Endothelial cell of umbilical vein (primary cell): ENCODE results near the gene KIAA0930. TPM values are rescaled to one million over a fixed set of nuclear protein-coding genes. Genes with fewer than 3 reads are reported as not detected.

Experiments
- BruUV-seq: library from RNA; stranded (reverse); fragments of 400-500 nt; replicated peaks from 2 replicates; lab custom pipeline; 2021; lab: Mats Ljungman, UMichigan
- CTCF ChIA-PET: fragments of 300-600, 350-600 bp; sonication (Branson Sonifier 250); formaldehyde crosslinking; loops from one replicate; lab custom pipeline; 2021; ENCODE audit warnings: antibody characterized with exemption, inconsistent platforms; lab: Charles Lee
- POLR2A ChIA-PET: fragments of 300-600, 350-600 bp; sonication (Branson Sonifier 250); formaldehyde crosslinking; loops from one replicate; lab custom pipeline; 2021; ENCODE audit warnings: antibody characterized with exemption, inconsistent platforms; lab: Charles Lee
- DNase-seq: peaks from one replicate; pipeline ENCODE4 v3.0.0-alpha.2; 2011; ENCODE audit warnings: low read depth, low spot score
- FAIRE-seq: peaks from 2 replicates; lab custom pipeline; 2011; peaks lifted over from hg19 to GRCh38; lab: Jason Lieb, UNC
- H2AFZ ChIP-seq: 2 replicates; pipeline ENCODE4 v1.6.0; 2012; ENCODE audit warnings: low read depth, low read length, control low read depth, inconsistent platforms
- H3K27ac ChIP-seq: 2 replicates; pipeline ENCODE4 v1.5.1; 2011; ENCODE audit warnings: low read depth, mild to moderate bottlenecking, control low read depth, low read length, moderate library complexity; ENCODE audit not compliant: insufficient read depth
- H3K27me3 ChIP-seq, 2 experiments: 2 replicates each; pipeline versions ENCODE4 v1.6.0 to v1.6.1; 2011; ENCODE audit warnings: low read length in 2 of 2, mixed read lengths in 1 of 2; ENCODE audit not compliant: control insufficient read depth in 2 of 2, insufficient read depth in 2 of 2
- H3K36me3 ChIP-seq, 2 experiments: 2 replicates in 1 of 2; 3 replicates in 1 of 2; pipeline ENCODE4 v1.5.1; 2011; ENCODE audit warnings: low read length in 2 of 2, mild to moderate bottlenecking in 1 of 2, moderate library complexity in 1 of 2; ENCODE audit not compliant: control insufficient read depth in 2 of 2, insufficient read depth in 2 of 2; ENCODE audit errors: extremely low read depth in 1 of 2
- H3K4me1 ChIP-seq: 3 replicates; pipeline ENCODE4 v1.5.1; 2011; ENCODE audit warnings: mild to moderate bottlenecking, low read length; ENCODE audit not compliant: control insufficient read depth, insufficient read depth; ENCODE audit errors: extremely low read depth
- H3K4me2 ChIP-seq: 2 replicates; pipeline ENCODE4 v1.6.1; 2011; ENCODE audit warnings: low read length, control low read depth, mixed read lengths; ENCODE audit not compliant: insufficient read depth
- H3K4me3 ChIP-seq, 3 experiments: fragments of 200-600 bp in 1 of 3; sonication (generic), shearing (Covaris generic) in 1 of 3; replicated peaks in 1 of 3; 2 replicates each; pipeline ENCODE4 v1.5.1; 2011 to 2016; ENCODE audit warnings: control low read depth in 3 of 3, low read length in 3 of 3, mild to moderate bottlenecking in 2 of 3, inconsistent platforms in 1 of 3, low read depth in 1 of 3, moderate library complexity in 1 of 3; ENCODE audit not compliant: insufficient read depth in 1 of 3
- H3K79me2 ChIP-seq: 2 replicates; pipeline ENCODE4 v1.6.0; 2012; ENCODE audit warnings: low read length, inconsistent platforms; ENCODE audit not compliant: control insufficient read depth, insufficient read depth
- H3K9ac ChIP-seq: replicated peaks from 2 replicates; pipeline ENCODE3; 2011; ENCODE audit warnings: low read length, control low read depth; ENCODE audit not compliant: insufficient read depth; ENCODE audit errors: extremely low read depth
- H3K9me1 ChIP-seq: replicated peaks from 3 replicates; pipeline ENCODE4 v1.6.0; 2011; ENCODE audit warnings: mild to moderate bottlenecking, low read length; ENCODE audit not compliant: control insufficient read depth, insufficient read depth; ENCODE audit errors: extremely low read depth
- H3K9me3 ChIP-seq: replicated peaks from 2 replicates; pipeline ENCODE4 v1.5.1; 2012; ENCODE audit warnings: low read length, inconsistent platforms; ENCODE audit not compliant: control insufficient read depth, insufficient read depth
- H4K20me1 ChIP-seq: replicated peaks from 2 replicates; pipeline ENCODE3; 2011; ENCODE audit warnings: mild to moderate bottlenecking, low read length; ENCODE audit not compliant: control insufficient read depth, insufficient read depth; ENCODE audit errors: extremely low read depth
- EZH2 ChIP-seq: IDR thresholded peaks from 2 replicates; pipeline ENCODE4 v1.6.1; 2012; ENCODE audit warnings: borderline replicate concordance, low read depth, mild to moderate bottlenecking, moderate library complexity, low read length, inconsistent platforms; ENCODE audit not compliant: severe bottlenecking
- FOS ChIP-seq: IDR thresholded peaks from 2 replicates; pipeline ENCODE4 v1.6.1; 2011; ENCODE audit warnings: mild to moderate bottlenecking, low read length, moderate library complexity, borderline replicate concordance; ENCODE audit not compliant: insufficient read depth
- GATA2 ChIP-seq: IDR thresholded peaks from 2 replicates; pipeline ENCODE4 v1.7.0; 2011; ENCODE audit warnings: low read depth, mild to moderate bottlenecking, moderate library complexity, mixed read lengths, low read length; ENCODE audit not compliant: insufficient read length, insufficient read depth
- JUN ChIP-seq: IDR thresholded peaks from 2 replicates; pipeline ENCODE4 v1.6.1; 2011; ENCODE audit warnings: borderline replicate concordance, low read depth; ENCODE audit not compliant: insufficient read length, insufficient read depth
- MAX ChIP-seq: IDR thresholded peaks from 2 replicates; pipeline ENCODE4 v1.6.1; 2011; ENCODE audit not compliant: insufficient read depth, insufficient read length
- MYC ChIP-seq: IDR thresholded peaks from one replicate; pipeline ENCODE4 v1.6.1; 2011; ENCODE audit warnings: mild to moderate bottlenecking, low read depth, low read length
- POLR2A ChIP-seq: IDR thresholded peaks from 2 replicates; pipeline ENCODE4 v1.6.1; 2012; ENCODE audit warnings: low read depth, mild to moderate bottlenecking, control low read depth, low read length
- POLR2AphosphoS5 ChIP-seq: IDR thresholded peaks from 2 replicates; pipeline ENCODE4 v1.6.1; 2012; ENCODE audit warnings: low read depth, mild to moderate bottlenecking, control low read depth, low read length, moderate library complexity; ENCODE audit not compliant: insufficient read depth
- dilution Hi-C: fragments of 300-500 bp; cut with MboI; formaldehyde crosslinking; loops from one replicate; pipeline ENCODE4 v1.15.0; 2019; ENCODE audit warnings: low sequenced_read_pairs; ENCODE audit not compliant: extremely low pct_ligation_motif_present
- intact Hi-C: fragments of 100-400 bp; cut with micrococcal nuclease; formaldehyde crosslinking; loops from one replicate; pipeline ENCODE4 v1.10.0; 2022
- polyA plus RNA-seq, 4 experiments: library from polyadenylated mRNA; depleted of rRNA in 3 of 4; stranded (reverse) in 3 of 4; unstranded in 1 of 4; fragments of >200 nt; gene quantifications; 2 replicates each; pipeline versions ENCODE4 v1.2.1 to v1.2.3, GENCODE V29; 2011 to 2012; ENCODE audit warnings: missing spikeins in 1 of 4
- total RNA-seq: library from RNA; stranded (reverse); gene quantifications from 2 replicates; pipeline ENCODE4 v1.2.3, GENCODE V29; 2021
- TF ChIP-seq, protein P1 (sequence below), 2 donors: IDR thresholded peaks; 1 replicate in 1 of 2; 2 replicates in 1 of 2; pipeline ENCODE4 v1.5.1; 2011; ENCODE audit warnings: low read length in 2 of 2, mild to moderate bottlenecking in 2 of 2, moderate library complexity in 2 of 2, control low read depth in 1 of 2, inconsistent platforms in 1 of 2, low read depth in 1 of 2; ENCODE audit not compliant: insufficient read depth in 1 of 2; ENCODE audit errors: extremely low read depth in 1 of 2

Gene KIAA0930
- total and polyA plus RNA-seq, 2 donors (not counting 3 experiments of a cell fraction or from before 2014, with no cell fraction given), result 37.9 to 53.6 TPM

DNA sequence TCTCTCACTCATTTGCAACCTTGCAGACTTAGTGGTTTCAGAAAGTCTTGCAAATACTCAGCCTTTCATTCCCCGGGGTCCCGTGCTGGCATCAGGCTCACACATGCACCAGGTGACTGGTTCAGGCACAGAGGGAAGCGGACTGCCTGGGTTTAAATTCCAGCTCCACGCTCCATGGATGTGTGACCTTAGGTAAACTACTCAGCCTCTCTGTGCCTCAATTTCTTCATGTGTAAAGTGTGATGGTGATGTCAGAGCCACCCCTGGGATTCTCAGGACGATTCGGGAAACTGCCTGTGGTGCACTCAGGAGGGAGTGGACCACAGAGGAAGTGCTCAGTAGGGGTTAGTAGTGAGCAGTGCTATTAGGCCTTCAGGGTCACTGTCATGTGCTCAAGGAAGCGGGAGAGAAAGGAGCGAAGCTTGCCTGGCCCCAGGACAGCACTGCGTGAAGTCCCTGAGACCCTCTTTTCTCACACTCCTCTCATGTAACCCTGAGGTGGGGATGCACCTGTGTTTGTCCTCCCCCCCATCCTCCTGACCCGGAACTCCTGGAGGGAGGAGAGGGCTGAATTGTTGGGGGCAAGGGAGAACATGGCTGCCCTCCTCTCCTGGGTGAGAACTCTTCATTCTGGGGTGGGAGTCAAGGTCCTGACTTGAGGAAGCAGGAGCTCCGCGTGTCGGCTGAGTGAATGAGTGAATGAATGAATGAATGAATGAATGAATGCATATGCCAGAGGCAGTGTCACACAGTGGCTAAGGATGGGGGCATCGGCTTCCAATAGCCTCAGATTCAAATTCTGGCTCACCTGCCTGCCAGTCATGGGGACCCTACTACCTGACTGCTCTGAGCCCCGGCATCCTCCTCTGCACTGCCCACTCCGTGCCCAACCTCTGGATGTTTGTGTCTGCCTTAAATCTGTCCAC lies 29.7 kb upstream of the KIAA0930 start:
- intact Hi-C loops, result no loop called here
- TF ChIP-seq MYC (no peak), MAX (no peak), EZH2 (no peak), POLR2AphosphoS5 (no peak), POLR2A (no peak), FOS (no peak), GATA2 (no peak), JUN (no peak)
- TF ChIP-seq, protein P1, sequence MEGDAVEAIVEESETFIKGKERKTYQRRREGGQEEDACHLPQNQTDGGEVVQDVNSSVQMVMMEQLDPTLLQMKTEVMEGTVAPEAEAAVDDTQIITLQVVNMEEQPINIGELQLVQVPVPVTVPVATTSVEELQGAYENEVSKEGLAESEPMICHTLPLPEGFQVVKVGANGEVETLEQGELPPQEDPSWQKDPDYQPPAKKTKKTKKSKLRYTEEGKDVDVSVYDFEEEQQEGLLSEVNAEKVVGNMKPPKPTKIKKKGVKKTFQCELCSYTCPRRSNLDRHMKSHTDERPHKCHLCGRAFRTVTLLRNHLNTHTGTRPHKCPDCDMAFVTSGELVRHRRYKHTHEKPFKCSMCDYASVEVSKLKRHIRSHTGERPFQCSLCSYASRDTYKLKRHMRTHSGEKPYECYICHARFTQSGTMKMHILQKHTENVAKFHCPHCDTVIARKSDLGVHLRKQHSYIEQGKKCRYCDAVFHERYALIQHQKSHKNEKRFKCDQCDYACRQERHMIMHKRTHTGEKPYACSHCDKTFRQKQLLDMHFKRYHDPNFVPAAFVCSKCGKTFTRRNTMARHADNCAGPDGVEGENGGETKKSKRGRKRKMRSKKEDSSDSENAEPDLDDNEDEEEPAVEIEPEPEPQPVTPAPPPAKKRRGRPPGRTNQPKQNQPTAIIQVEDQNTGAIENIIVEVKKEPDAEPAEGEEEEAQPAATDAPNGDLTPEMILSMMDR (IDR thresholded peaks at IDR 0.05; ENCODE audit: extremely low read depth in 1 of 2, insufficient read depth in 1 of 2, low read depth in 1 of 2, low read length in 2 of 2), result no peak

More for the DNA sequence above, 29.7 kb upstream of the KIAA0930 start:
- H3K9me3 ChIP-seq, result no peaks in the 10 kb centered on the region
- H3K4me3 ChIP-seq, result no peak overlapping the region
- peaks cover 6% of the 10 kb centered on the region for H3K4me1 ChIP-seq
- H3K9me1 ChIP-seq, result no peaks in the 10 kb centered on the region
- no peak overlapping the region for H3K27ac ChIP-seq
- no peaks in the 10 kb centered on the region for H4K20me1 ChIP-seq
- DNase-seq, result no peak
- no peak for FAIRE-seq
- no peak overlapping the region for H2AFZ ChIP-seq
- H3K79me2 ChIP-seq, result no peaks in the 10 kb centered on the region
- BruUV-seq, result no TSS peak
- ChIA-PET CTCF (interaction anchor here (0.7 to 2.4 kb wide), 3 partner anchors 47 to 284 kb away, joined by 3 to 5 read pairs (median 4); no protein-coding TSS in a partner anchor), POLR2A (no interaction called here)
- H3K9ac ChIP-seq, result no peak overlapping the region
- dilution Hi-C loops, result loop anchor here (10.0 kb wide), 1 partner anchor 104 kb away; no protein-coding TSS in a partner anchor
- no peak overlapping the region for H3K4me2 ChIP-seq
- H3K36me3 ChIP-seq, result no peaks in the 10 kb centered on the region
- H3K27me3 ChIP-seq, result peaks cover 4 to 12% of the 10 kb centered on the region in 2 experiments
